Stimulated activated CD4-positive, alpha-beta T cell treated with anti-CD3 and anti-CD28 coated beads, Interleukin-1b, Interleukin-23, amount 100 ng/mL, for 4 hours (primary cell): ENCODE data around the gene WSB1.

Experiments
- DNase-seq, 2 donors: peaks; one replicate each; pipeline ENCODE4 v3.0.0-alpha.2; 2020; ENCODE audit warnings: low read depth in 2 of 2

Gene WSB1

GRCh38 chr17:27357236-27357635 lies 63.3 kb downstream of the WSB1 start:
- no peak for DNase-seq

- DNase-seq = no peak
These were observed 66.6 kb downstream of the WSB1 start for GRCh38 chr17:27360507-27360906.

GRCh38 chr17:27361695-27362094 lies 67.8 kb downstream of the WSB1 start:
- DNase-seq = no peak

GRCh38 chr17:27362503-27362902 lies 68.6 kb downstream of the WSB1 start:
- no peak for DNase-seq

GRCh38 chr17:27362909-27363308 lies 69.0 kb downstream of the WSB1 start:
- DNase-seq = no peak

GRCh38 chr17:27363326-27363725 lies 69.4 kb downstream of the WSB1 start:
- DNase-seq = no peak
